ENCODE measurements around the gene SOCS2. TPM values are rescaled to one million over a fixed set of nuclear protein-coding genes. Genes with fewer than 3 reads are reported as not detected.

SOCS2 gene
- polyA plus RNA-seq, 2 of the 4 experiments (the other 2 are of a cell fraction), result 21.8 to 22.2 TPM

DNA sequence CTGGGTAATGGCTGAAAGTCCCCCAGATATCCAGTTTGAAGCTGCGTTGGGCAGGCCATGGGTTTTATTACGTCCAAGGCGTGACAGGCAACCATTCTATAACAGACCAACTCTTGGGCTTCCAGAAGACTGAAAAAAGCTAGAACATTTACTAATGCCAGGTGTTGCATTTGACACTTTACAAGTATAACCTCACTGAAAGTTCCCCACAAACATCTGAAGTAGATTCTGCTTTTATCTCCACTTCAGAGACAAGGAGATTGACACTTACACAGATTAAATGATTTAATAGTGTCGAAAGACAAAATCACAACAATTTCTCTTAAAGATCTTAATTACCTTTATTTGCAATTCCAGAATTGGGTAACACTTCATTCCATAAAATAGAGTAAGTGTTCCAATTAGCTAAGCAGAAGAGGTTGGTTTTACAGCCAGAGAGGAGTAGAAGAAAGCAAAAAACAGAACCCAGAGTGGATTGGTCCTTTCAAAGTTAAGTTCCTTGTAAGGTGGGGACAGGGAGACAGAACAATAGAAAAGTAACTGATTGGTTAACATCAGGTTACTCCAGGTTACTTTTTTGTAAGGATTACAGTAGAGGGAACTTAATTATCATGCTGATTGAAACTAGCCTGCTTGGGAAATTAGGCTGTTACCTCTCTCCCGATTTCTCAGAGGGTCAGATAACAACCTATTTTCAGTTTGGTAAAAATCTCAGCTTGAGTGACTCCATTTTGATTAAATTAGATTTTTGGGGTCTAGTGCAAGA lies 11.3 kb downstream of the SOCS2 start:
- CTCF ChIA-PET, result interaction anchor here (0.8 to 5.6 kb wide), 6 partner anchors 11 to 518 kb away, joined by 3 to 39 read pairs (median 4); partner anchors contain the start of genes CRADD and SOCS2
- DNase-seq (ENCODE audit: low read depth in 1 of 2, low spot score in 1 of 2), result no peak
- WGBS (ENCODE audit: missing lambda C conversion rate), result 85% methylated on average over 5 of the region's 5 CpGs
- Histone ChIP-seq H3K4me3 (no peak overlapping the region), H3K27ac (no peak overlapping the region), H3K9me3 (no peaks in the 10 kb centered on the region), H3K4me1 (no peaks in the 10 kb centered on the region), H3K4me2 (no peak overlapping the region)
- TF ChIP-seq, protein P1, sequence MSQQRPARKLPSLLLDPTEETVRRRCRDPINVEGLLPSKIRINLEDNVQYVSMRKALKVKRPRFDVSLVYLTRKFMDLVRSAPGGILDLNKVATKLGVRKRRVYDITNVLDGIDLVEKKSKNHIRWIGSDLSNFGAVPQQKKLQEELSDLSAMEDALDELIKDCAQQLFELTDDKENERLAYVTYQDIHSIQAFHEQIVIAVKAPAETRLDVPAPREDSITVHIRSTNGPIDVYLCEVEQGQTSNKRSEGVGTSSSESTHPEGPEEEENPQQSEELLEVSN (IDR thresholded peaks at IDR 0.05; ENCODE audit: borderline replicate concordance, low read depth), result no peak
- TF ChIP-seq CBX2 (IDR thresholded peaks at IDR 0.05; ENCODE audit: borderline replicate concordance, low read depth) (no peak), RARB (CRISPR knock-in tag; IDR thresholded peaks at IDR 0.05) (no peak), NR3C1 (IDR thresholded peaks at IDR 0.05) (no peak), ZSCAN20 (CRISPR knock-in tag; IDR thresholded peaks at IDR 0.05) (no peak), SREBF2 (IDR thresholded peaks at IDR 0.05) (no peak), EP300 (IDR thresholded peaks at IDR 0.05) (no peak), RNF2 (IDR thresholded peaks at IDR 0.05; ENCODE audit: borderline replicate concordance, low read depth) (no peak), CBX8 (IDR thresholded peaks at IDR 0.05) (no peak), CEBPB (IDR thresholded peaks at IDR 0.05) (no peak), HEYL (CRISPR knock-in tag; IDR thresholded peaks at IDR 0.05) (no peak), KDM1A (IDR thresholded peaks at IDR 0.05; ENCODE audit: low read depth) (no peak), CHD4 (IDR thresholded peaks at IDR 0.05; ENCODE audit: borderline replicate concordance) (no peak), EHMT2 (IDR thresholded peaks at IDR 0.05; ENCODE audit: low read depth) (no peak), KDM5A (IDR thresholded peaks at IDR 0.05) (no peak), JUN (IDR thresholded peaks at IDR 0.05) (no peak)
- POLR2A ChIA-PET, result no interaction called here
- no peak for ATAC-seq
- FAIRE-seq, result no peak

DNA sequence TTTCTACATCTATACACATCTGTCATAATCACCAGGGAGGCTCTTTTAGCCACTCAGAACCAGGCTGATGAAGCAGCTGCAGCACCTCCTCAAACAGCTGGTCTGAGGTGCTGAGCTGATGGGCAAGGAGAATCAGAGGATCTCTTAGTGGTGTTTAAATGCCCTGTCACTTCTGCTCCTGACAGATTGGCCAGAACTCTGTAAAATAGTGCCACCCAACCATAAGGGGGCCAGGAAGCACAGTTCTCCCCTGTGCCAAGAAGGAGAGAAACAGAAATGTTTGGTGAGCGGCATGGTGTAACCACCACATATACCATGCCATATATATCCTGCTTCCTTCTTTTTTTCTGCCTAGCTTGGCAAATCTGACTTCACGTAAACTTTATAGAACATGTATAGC lies 12.8 kb downstream of the SOCS2 start:
- Histone ChIP-seq H3K27ac (no peak overlapping the region), H3K4me1 (no peaks in the 10 kb centered on the region; the same call in 2 of the 3 replicates), H3K4me3 (no peak overlapping the region), H3K9me3 (no peaks in the 10 kb centered on the region), H3K4me2 (no peak overlapping the region)
- ChIA-PET CTCF (interaction anchor here (1.1 to 5.6 kb wide), 3 partner anchors 12 to 516 kb away, joined by 3 to 39 read pairs (median 4); partner anchors contain the start of gene SOCS2), POLR2A (no interaction called here)
- 92% methylated on average over 2 of the region's 2 CpGs for WGBS (ENCODE audit: missing lambda C conversion rate)
- peak in 1 of 2 experiments; percentile 55; a peak in 3 of 6 replicates for ATAC-seq
- no peak for FAIRE-seq
- TF ChIP-seq MAZ (IDR thresholded peaks at IDR 0.05; ENCODE audit: borderline replicate concordance, low read depth, low read length) (no peak), CBX2 (IDR thresholded peaks at IDR 0.05; ENCODE audit: borderline replicate concordance, low read depth) (no peak), ZFP36 (IDR thresholded peaks at IDR 0.05; ENCODE audit: borderline replicate concordance, partially characterized antibody) (no peak), FOSL2 (IDR thresholded peaks at IDR 0.05) (no peak), FOSL2 (CRISPR knock-in tag; IDR thresholded peaks at IDR 0.05) (no peak), JUN (IDR thresholded peaks at IDR 0.05) (no peak)
- TF ChIP-seq, protein P2, sequence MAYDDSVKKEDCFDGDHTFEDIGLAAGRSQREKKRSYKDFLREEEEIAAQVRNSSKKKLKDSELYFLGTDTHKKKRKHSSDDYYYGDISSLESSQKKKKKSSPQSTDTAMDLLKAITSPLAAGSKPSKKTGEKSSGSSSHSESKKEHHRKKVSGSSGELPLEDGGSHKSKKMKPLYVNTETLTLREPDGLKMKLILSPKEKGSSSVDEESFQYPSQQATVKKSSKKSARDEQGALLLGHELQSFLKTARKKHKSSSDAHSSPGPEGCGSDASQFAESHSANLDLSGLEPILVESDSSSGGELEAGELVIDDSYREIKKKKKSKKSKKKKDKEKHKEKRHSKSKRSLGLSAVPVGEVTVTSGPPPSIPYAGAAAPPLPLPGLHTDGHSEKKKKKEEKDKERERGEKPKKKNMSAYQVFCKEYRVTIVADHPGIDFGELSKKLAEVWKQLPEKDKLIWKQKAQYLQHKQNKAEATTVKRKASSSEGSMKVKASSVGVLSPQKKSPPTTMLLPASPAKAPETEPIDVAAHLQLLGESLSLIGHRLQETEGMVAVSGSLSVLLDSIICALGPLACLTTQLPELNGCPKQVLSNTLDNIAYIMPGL (CRISPR knock-in tag; IDR thresholded peaks at IDR 0.05; ENCODE audit: borderline replicate concordance), result no peak
- TF ChIP-seq, protein P3, sequence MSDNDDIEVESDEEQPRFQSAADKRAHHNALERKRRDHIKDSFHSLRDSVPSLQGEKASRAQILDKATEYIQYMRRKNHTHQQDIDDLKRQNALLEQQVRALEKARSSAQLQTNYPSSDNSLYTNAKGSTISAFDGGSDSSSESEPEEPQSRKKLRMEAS (IDR thresholded peaks at IDR 0.05), result no peak
- no peak for DNase-seq (ENCODE audit: low read depth in 1 of 2, low spot score in 1 of 2)
